Stimulated activated naive CD4-positive, alpha-beta T cell (primary cell): ENCODE measurements around the gene L3MBTL1.
"Not testable (repeated sequence)": the region's sequence is repeated elsewhere in the genome, so short reads cannot be mapped to it uniquely, and the experiment has no call there.

Experiments
- DNase-seq, 6 experiments: peaks; one replicate each; lab custom pipeline; 2025; lab: John Stamatoyannopoulos, UW

L3MBTL1 gene

GRCh38 chr20:43507150-43508080 is at the start of gene L3MBTL1:
Gene L3MBTL1, plus strand, starts transcription at chr20:43507697. Its CDS starts 5,807 bp downstream, at chr20:43513504.
- DNase-seq, result peak in 2 of 6 experiments; percentile 3 to 10

- DNase-seq, result peak in 2 of 6 experiments; percentile 41 to 50
Observed at GRCh38 chr20:43458422-43458924, 49.0 kb upstream of the L3MBTL1 start.

- peak in 1 of 6 experiments; percentile 4 for DNase-seq
Observed at GRCh38 chr20:43459022-43459942, 48.2 kb upstream of the L3MBTL1 start.

GRCh38 chr20:43460172-43460829 is 47.2 kb upstream of the L3MBTL1 start:
- no peak for DNase-seq

GRCh38 chr20:43460830-43461200 is 46.7 kb upstream of the L3MBTL1 start:
- no peak for DNase-seq

- DNase-seq, result no peak
Observed at GRCh38 chr20:43461894-43462659, 45.4 kb upstream of the L3MBTL1 start.

- no peak for DNase-seq
Observed at GRCh38 chr20:43462660-43463526, 44.6 kb upstream of the L3MBTL1 start.

GRCh38 chr20:43463527-43464218 is 43.8 kb upstream of the L3MBTL1 start:
- no peak for DNase-seq

GRCh38 chr20:43464219-43464790 is 43.2 kb upstream of the L3MBTL1 start:
- DNase-seq, result no peak

- DNase-seq, result no peak
Observed at GRCh38 chr20:43465625-43465943, 41.9 kb upstream of the L3MBTL1 start.

GRCh38 chr20:43467589-43467988 is 39.9 kb upstream of the L3MBTL1 start:
- no peak for DNase-seq

- DNase-seq, result no peak
Observed at GRCh38 chr20:43472671-43473380, 34.7 kb upstream of the L3MBTL1 start.

- DNase-seq, result no peak
Observed at GRCh38 chr20:43473381-43473704, 34.2 kb upstream of the L3MBTL1 start.

- no peak for DNase-seq
Observed at GRCh38 chr20:43477193-43477592, 30.3 kb upstream of the L3MBTL1 start.

GRCh38 chr20:43477619-43478018 is 29.9 kb upstream of the L3MBTL1 start:
- no peak for DNase-seq

- DNase-seq, result no peak
Observed at GRCh38 chr20:43490038-43490437, 17.5 kb upstream of the L3MBTL1 start.

- DNase-seq, result no peak
Observed at GRCh38 chr20:43492101-43492500, 15.4 kb upstream of the L3MBTL1 start.

GRCh38 chr20:43495388-43495787 is 12.1 kb upstream of the L3MBTL1 start:
- no peak for DNase-seq

- DNase-seq, result not testable (repeated sequence)
Observed at GRCh38 chr20:43502021-43502420, 5.5 kb upstream of the L3MBTL1 start.
